Lower leg skin (tissue), 3 donors: ENCODE measurements around the gene RBL1.

Experiments used
- CTCF ChIP-seq, 3 donors: fragments of 450-650 bp; IDR thresholded peaks; one replicate each; pipeline ENCODE4 v1.5.1; 2016; ENCODE audit warnings: antibody characterized with exemption in 3 of 3, mild to moderate bottlenecking in 3 of 3, moderate library complexity in 2 of 3
- POLR2A ChIP-seq, 2 donors: fragments of 450-650 bp; IDR thresholded peaks; one replicate each; pipeline ENCODE4 v1.6.1; 2016 to 2017; ENCODE audit warnings: antibody characterized with exemption in 2 of 2, mild to moderate bottlenecking in 1 of 2, moderate library complexity in 1 of 2

DNA sequence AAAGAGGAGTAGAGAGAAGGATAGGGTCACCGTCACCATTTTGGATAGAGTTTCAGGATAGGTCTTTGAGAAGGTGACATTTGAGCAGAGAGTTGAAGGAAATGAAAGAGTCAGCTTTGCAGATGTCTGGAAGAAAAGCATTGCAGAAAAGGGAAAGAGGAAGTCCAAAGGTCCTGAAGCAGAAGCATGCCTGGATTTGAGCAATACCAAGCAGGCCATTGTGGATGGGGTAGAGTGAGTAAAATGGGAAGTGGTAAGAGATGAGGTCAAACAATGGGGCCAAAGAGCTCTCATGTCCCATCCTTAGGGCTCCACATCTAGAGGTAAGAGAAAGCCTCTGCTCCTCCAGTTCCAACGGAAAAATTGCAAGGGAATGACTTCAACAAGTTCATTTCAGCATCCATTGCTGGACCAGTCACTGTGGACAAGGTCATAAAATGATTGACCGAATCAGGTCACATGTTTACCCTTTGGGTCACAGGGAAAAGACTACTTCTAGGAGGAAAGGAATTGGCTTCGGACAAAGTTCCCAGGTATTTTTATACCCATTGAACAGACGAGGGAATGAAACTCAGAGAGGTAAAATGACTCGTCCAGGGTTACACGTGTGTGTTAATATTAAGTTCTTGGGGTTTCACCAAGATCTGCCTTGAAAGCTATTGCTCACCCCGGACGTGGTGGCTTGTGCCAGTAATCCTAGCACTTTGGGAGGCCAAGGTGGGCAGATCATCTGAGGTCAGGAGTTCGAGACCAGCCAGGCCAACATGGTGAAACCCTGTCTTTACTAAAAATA is 137.7 kb downstream of the RBL1 start:
- TF ChIP-seq CTCF (IDR thresholded peaks at IDR 0.05) (no peak), POLR2A (IDR thresholded peaks at IDR 0.05) (no peak)
